HuH-7.5 (cell line): Measurements from ENCODE around the gene ANKRD50.

Experiments used
- DNase-seq: peaks from one replicate; pipeline ENCODE4 v3.0.0; 2011; ENCODE audit warnings: low spot score

Gene ANKRD50

DNA sequence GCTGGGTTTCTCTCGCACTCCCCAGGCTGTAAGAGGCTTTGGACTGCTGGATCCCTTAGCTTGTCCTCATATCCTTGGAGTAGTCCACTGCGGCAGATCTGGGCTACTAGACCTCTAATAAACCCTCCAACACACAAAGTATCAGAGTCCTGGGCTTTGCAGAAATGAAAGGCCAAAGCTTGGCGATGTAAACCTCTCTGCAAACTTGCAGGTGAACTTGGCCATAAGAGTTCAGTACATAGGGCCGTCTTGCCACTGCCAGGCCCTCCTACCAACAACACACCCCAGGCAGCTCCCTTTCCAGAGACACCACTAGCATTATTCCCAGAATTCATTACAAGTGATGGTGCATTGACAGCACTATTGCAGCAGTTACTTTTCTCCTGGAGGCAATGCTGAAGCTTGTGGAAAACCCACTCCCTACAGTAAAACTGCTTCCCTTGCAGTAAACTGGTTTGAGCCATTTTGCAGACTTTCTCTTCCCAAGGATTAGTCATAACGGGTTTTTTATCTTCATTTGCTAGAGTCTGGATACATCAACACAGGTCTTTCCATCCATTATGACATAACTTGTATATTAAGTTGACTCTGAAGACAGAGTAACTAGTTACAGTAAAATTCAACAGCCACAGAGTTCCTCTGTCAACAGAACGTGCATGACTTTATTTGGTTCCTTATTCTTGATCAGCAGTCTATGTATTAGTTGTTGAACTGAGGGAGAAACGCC, 2.4 kb downstream of the ANKRD50 start:
- DNase-seq: no peak

DNA sequence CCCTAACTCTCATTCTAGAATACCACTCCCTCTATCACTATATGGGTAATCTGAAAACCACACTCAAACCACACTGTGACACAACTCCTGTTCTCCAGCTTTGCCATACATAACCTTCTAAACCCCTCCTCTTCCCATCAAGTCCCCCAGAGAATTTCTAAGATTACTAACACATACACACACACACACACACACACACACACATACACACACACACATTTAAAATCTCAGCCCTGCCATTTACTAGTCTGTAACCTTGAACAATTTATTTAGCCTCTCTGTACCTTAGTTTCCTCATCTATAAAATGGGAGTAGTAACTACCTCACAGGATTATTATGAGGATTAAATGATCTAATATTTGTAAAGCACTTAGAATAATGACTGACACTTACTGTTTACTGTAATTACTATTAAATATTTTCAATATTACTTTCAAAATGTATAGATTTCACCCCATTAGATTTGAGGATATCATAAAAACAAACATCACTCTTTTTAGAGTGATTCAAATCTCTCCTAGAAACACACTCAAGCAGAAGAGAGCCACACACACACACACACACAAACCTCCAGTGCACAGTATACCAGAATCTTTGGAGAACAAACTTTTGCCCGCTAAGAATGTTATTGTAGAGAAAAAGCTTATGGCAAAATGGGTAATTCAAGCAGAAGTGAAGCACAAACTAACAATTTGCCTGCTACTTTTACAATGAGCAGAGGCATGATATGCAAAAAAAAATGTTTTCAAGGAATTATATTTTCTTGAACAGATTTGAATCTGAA, 3.8 kb downstream of the ANKRD50 start:
- no peak for DNase-seq

DNA sequence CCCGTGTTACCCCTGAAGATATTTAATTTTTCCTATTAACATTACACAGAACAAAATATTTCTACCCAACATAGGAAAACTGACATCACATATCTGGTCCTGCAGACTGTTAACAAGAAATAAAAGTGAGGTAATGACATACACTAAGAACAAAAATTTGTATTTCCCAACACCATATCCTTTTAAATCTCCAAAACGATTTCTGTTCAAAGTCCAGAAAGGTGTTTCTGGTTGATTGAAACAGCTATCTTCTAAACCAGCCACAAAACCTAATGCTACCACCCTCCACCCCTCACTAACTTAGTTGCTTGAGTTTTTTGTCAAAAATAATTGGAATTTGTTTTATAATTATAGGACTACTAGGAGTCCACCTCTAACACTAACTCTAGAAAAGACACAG, 7.1 kb downstream of the ANKRD50 start:
- no peak for DNase-seq

DNA sequence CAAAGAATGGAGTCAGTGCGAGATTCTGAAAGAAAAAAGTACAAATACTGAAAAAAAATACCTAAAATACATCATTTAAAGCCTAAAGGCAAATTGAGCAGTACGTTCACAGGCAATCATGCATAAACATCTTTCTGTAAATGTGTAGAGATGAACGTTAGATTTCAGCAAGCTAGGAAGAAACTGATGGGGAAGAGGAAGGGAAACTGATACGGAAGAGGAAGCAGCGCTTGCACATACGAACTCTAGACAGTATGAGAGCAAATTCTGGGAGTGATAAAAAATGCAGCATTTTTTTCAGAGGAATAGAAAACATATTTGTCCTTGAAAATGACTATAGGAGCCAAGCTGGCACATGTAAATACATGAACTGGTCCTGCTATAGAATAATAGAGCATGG, 9.4 kb downstream of the ANKRD50 start:
- no peak for DNase-seq

DNA sequence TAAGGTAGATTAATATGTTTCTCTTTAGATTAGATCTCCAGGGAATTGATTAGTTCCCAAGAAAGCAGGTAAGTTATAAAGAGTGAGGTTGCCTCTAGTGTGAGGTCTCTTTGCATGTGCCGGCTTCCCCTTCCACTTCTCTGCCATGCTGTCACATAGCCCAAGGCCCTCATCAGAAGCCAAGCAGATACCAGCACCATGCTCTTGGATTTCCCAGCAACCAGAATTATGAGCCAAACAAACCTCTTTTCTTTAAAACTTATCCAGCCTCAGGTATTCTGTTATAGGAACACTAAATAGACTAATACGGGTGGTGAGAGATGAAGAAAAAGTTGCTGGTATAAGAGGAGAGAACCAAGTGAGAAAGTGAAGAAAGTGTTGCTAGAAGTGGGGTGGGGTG, 15.1 kb downstream of the ANKRD50 start:
- DNase-seq: no peak

DNA sequence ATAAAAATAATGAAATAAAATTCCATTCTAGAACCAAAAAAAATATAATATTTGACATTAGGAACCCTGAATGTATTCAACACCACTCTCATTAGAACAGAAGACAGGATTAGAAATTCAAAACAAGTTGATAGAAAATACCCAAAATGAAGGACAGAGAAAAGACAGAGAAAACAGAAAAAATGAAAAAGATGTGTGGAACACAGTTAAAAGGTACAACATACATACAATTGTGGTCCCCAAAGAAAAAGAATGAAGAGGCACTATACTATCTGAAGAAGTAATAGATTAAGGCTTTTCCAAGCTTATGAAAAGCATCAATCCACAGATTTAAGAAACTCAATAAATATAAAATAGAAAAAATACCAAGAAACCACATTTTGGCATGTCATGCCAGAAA, 16.4 kb downstream of the ANKRD50 start:
- DNase-seq: no peak

DNA sequence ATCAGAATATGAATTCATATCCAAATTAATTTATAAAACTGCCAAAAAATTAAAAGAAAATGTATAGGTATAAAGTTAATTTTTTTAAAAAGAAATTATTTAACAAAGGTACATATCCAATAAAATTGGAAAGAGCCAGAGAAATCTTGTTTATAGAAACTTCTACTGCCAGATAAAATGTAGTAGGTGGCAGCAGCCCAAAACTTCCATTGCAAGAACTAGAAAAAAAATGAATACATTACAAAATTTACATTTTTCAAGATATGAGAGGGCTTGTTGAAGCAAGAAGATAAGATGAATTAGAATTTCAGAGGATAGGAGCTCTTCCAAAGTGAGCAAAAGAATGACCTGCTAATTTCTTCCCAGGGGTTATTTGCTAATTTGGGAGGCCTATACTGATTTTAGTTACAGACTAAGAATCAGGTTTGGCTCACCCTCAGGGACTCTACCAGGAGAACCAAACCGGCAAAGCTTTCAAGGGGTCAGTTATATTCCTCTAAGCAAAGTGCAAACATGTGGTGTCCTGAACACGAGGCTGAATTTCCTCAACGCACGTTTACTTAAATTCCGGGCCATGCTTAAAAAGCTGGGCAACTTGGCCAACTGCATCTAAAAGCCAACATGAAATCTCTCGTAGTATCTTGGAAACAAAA, 17.5 kb downstream of the ANKRD50 start:
- DNase-seq: no peak

DNA sequence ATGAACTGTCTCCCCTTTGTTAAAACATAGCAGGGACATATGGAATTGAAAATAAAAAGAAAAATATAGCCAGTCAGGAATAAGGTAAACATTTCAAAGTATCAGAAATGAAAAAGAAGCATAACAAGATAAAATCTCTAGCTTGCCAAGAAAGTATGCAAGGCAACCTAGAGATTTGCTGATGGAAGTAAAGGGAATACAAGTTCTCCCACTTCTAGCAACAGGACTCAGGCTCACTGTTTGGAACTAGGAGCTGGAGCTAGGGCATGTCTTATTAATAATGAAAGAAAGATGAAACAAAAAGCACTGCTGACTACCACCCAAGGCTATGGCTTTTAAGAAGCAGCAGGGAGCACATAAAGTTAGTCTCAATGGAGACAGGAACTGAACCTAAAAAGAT, 18.2 kb downstream of the ANKRD50 start:
- DNase-seq: no peak

DNA sequence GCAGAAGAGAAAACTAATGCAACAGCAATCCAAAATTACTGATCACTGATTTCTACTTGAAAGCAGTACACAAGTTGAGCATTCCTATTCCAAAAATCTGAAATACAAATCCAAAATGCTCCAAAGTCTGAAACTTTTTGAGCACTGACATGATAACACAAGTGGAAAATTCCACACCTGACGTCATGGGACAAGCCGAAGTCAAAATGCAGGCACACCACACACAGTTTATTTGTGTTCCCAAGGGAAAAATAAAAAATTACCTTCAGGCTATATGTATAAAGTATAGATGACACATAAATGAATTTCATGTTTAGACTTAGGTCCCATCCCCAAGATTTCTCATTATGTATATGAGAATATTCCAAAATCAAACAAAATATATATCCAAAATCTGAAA, 20.7 kb downstream of the ANKRD50 start:
- no peak for DNase-seq

DNA sequence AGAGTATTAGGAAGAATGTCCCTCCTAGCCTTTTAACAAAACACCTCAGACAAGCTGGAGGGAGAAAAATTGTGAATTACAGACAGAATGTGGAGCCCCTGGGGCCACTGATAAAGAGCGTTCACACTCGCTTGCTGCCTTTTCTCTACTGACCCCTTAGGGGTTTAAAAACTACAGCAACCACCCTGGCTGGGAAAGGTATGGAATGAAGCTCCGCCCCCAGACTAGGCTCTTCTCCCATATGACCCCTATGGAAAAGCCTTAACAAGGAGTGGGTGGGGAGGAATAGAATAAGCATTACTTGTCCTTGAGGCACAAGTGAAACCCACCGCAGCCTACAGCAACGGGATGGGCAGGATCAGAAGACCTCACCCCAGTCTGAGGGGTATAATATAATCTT, 26.3 kb downstream of the ANKRD50 start:
- no peak for DNase-seq

DNA sequence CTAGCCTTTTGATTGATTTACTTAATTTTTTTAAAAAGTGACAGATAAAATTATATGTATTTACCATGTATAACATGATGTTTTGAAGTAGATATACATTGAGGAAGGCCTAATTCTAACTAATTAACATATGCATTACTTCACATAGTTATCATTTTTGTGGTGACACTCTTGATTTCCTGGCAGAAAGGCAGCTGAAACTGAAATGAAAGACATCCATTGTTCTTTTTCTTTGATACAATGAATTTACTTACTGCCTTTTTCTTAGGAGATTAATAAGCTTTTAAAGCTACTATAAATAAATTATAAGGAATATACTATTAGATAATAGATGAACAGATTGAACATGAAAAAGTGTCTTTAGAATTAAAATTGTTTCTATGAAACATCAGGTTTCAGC, 26.7 kb downstream of the ANKRD50 start:
- DNase-seq: no peak

DNA sequence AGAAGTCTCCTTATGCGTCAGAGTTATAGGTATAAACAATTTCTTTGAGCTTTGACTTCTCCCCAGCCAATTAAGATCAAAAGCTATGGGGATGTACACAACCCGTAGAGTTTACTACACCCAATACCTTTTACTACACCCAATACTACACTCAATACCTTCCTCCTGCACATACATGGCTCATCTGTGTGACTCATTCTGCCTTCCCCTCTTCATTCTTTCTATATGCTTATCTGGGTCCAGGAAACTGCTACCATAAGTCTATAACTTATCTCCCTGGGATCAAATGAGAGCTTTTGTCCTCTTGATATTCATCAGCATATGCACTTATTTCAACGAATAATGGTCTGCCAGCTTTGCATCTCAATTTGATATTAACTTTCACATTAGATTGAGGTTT, 28.2 kb downstream of the ANKRD50 start:
- DNase-seq: no peak

DNA sequence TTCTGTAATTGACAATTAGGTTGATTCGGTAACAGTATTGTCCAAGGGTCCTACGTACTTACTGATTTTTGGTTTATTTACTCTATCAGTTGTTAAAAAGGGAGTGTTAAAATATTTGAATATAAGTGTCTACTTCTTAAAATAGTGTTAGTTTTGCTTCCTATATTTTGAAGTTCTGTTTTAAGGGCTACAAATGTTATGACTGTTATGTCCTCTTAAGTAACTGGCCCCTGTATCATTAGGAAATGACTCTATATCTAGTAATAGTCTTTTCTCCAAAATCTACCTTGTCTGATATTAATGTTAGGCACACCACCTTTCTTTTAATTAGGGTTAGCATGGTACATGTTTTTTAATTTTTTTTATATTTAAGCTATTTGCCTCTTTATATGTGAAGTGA, 30.1 kb downstream of the ANKRD50 start:
- DNase-seq: no peak

DNA sequence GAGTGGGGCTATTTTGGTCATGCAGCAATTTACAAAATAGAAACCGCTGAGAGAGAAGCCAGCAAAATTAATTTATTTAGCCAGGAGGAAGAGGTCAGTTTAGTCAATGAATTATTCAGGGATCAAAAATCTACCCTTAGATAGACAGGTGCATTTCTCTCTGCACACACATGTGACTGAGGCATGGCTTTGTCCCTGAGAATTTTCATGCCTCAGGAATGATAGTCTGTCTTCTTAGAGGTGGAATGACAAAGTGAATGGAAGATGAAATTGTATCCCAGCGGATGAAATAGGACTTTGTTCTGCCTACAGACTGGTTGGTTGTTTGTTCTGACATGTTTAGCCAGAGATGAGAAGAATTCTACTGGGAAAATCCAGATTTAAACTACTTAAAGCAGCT, 46.0 kb downstream of the ANKRD50 start:
- no peak for DNase-seq

DNA sequence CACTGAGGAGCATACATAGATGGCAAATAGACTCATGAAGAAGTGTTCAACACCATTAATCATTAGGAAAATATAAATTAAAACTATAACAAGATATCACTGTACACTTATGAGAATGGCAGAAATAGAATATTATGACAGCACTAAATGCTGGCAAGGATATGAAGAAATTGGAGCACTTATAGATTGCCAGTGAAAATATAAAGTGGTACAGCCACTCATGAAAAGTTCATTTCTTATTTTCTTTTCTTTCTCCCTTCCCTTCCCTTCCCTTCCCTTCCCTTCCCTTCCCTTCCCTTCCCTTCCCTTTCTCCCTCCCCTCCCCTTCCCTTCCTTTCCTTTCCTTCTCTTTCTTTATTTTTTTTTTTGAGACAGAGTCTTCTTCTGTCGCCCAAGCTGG, 53.7 kb downstream of the ANKRD50 start:
- DNase-seq: no peak

DNA sequence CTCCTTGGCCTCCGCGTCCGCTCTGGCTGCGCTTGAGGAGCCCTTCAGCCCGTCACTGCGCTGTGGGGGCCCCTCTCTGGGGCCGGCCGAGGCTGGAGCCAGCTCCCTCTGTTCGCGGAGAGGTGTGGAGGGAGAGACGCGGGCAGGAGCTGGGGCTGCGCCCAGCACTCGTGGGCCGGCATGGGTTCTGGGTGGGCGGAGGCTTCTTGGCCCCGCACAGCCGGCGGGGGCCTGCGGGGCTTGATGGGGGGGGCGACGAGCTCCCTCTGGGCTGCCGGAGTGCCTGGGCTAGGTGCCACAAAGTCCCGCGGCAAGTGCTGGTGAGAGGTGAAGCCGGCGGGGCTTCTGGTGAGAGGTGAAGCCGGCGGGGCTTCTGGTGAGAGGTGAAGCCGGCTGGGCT, 61.9 kb downstream of the ANKRD50 start:
- no peak for DNase-seq

DNA sequence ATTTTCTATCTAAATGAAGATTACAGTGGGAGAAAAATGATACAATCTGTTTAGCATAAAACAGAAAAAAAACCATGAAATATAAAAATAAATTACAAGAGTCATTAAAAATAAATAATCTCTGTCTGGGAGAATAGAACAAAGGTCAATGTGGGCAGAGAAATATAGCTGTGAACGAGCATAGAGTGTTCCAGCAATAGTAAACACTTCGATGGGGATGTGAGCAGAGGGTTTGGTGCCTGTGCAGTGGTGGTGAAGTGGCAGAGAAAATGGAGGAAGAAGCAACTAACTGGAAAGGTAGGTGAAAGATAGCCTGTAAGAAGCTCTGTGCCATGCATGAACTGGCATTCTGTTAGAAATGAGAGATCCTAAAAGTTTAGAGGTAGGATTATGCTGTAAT, 64.9 kb downstream of the ANKRD50 start:
- DNase-seq: no peak

DNA sequence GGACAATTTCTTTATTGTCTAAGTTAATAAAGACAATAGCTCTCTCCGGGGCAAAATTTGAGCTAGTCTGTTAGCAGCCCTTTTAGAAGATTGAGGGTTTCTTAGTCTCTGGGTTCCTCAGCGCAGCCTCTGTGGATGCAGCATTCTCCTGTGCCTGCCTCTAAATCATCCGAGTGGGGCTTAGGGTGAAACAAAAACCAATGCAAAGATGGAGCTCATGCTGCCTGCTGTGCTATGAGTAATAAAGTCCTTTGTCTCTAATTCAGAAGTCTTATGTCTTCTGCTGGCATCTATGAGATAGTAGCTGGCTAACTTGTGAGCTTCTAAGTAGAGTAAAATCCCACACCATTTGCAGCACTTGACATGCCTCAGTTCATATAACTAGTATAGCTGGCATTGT, 67.9 kb downstream of the ANKRD50 start:
- DNase-seq: no peak

DNA sequence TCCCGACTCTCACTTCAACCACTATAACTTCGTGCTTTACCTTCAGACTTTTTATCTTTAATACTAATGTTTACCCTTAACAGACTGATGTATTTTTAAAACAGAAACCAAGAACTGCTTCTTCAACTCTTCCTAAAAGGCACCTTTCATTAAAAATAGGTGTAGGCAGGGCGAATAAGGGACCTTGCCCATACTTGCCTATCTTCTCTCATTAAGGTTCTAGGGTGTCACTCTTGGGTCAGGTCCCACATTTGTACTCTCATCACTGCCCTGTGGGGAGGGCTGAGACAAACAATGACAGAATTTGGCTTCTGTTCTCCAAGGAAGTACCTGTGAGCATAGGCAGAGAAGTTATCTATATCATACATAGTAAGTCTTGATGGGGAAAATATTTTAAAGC, 69.7 kb downstream of the ANKRD50 start:
- DNase-seq: no peak

DNA sequence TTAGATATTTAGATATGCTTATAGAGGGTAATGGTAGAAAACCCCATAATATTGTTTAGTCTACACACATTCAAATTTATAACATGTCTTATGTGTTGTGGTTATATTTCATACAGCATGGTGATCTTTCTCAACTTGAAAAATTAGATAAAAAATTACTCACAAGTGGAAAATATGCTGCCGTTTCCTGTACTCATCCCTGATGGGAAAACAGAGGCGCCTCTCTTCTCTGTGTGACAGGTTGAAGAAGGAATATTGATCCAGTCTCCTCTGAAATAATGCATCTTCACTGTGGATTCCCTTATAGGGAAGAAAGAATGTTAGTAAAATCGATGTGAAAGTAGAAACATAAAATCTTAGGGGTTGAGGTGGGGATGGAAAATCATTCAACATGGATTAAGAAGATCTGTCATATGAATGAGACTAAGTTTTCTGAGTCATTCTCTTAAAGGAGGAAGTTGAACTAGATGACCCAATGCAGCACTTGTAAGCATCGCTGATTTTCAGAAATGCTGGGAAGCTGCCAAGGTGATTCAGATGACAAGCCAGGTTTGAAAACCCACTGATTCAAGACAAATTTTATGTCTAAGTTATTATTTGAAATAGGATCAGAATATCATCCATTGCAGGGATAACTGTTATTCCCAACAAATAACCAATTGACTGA, 70.7 kb downstream of the ANKRD50 start:
- DNase-seq: no peak

DNA sequence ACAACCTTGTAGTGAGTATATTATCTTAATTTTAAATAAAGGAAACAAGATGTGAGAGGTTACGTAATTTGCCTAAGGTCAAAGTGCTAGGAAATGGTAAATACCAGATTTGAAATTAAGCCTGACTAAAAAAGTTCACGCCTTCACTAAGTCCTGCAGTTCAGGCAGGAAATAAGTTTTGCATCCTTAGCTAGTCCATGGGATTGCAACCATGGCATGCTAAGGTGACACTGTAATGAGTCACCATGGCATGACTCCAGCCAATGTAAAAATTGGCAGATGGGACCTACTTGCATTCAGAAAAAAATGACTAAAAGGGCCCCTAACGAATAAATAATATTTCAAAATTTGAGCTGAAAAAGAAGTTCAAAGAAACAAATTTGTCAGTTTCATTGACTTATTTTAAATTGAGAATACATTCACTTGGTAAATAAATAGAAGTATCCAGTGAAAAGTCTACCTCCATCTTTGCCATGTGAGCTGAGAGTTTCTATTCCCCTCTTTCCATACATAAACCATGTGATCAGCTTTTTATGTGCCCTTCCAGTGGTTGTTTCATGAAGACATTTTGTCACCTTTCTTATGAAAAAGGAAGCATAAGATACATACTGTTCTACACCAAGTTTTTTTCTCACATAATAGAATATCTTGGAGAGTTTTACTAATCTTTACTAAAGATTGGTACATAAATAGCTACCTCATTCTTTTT, 72.4 kb downstream of the ANKRD50 start:
- DNase-seq: no peak

DNA sequence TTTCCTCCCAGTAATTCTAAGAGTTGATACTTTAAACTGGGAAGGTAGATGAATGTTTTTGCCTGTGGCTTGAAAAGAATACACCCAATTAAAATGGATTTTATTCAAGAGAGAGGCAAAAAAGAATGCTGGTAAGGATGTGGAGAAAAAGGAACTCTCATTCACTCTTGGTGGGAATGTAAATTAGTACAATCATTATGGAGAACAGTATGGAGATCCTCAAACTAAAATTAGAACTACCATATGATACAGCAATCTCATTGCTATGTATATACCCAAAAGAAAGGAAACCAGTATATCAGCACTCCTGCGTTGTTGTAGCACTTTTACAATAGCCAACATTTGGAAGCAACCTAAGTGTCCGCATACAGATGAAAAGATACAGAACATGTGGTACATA, 75.2 kb downstream of the ANKRD50 start:
- no peak for DNase-seq
